Measurements from ENCODE around the gene FBF1.

Gene FBF1

GRCh38 chr17:75861927-75862317 is 78.9 kb downstream of the FBF1 start:
- no peak for TF ChIP-seq CTCF (conservative IDR thresholded peaks at IDR 0.05; ENCODE audit: low read depth, low read length)
- Histone ChIP-seq H3K27ac (peak overlapping the region; percentile 12; the same call in 1 of the 2 replicates), H3K36me3 (ENCODE audit: insufficient read depth) (no peaks in the 10 kb centered on the region), H3K4me1 (ENCODE audit: low read depth, poor library complexity, severe bottlenecking) (peaks cover 56% of the 10 kb centered on the region), H3K9ac (no peak overlapping the region), H2AFZ (ENCODE audit: low read depth) (peak overlapping the region; percentile 34; the same call in 1 of the 2 replicates), H3K27me3 (ENCODE audit: insufficient read depth, low read depth) (no peaks in the 10 kb centered on the region), H4K20me1 (ENCODE audit: insufficient read depth) (no peaks in the 10 kb centered on the region), H3K4me2 (no peak overlapping the region), H3K79me2 (ENCODE audit: insufficient read depth, low read depth) (no peaks in the 10 kb centered on the region), H3K4me3 (IDR thresholded peaks at IDR 0.05; ENCODE audit: insufficient read depth, low read depth, low read length) (no peak overlapping the region)
